GM21526 (cell line): ENCODE measurements around the gene ZNF365.
"Not testable (repeated sequence)": the region's sequence is repeated elsewhere in the genome, so short reads cannot be mapped to it uniquely, and the experiment has no call there.

Experiments used
- ATAC-seq: cut with Tn5 transposase; IDR thresholded peaks from one replicate; pipeline ENCODE4 v1.9.1; 2021; ENCODE audit warnings: moderate library complexity; ENCODE audit not compliant: unreplicated experiment, low FRiP score

Gene ZNF365

GRCh38 chr10:62377026-62377415 is 2.9 kb downstream of the ZNF365 start:
- ATAC-seq = no peak

- ATAC-seq = no peak
These were observed 3.8 kb downstream of the ZNF365 start for GRCh38 chr10:62377966-62378365.

- ATAC-seq = not testable (repeated sequence)
These were observed 4.7 kb downstream of the ZNF365 start for GRCh38 chr10:62378877-62379276.

GRCh38 chr10:62379394-62379793 is 5.2 kb downstream of the ZNF365 start:
- no peak for ATAC-seq

- no peak for ATAC-seq
These were observed 5.8 kb downstream of the ZNF365 start for GRCh38 chr10:62380016-62380415.

GRCh38 chr10:62381385-62382102 is 7.4 kb downstream of the ZNF365 start:
- ATAC-seq = no peak

- ATAC-seq = no peak
These were observed 8.7 kb downstream of the ZNF365 start for GRCh38 chr10:62382831-62383230.

- ATAC-seq = no peak
These were observed 9.9 kb downstream of the ZNF365 start for GRCh38 chr10:62384057-62384446.

- ATAC-seq = no peak
These were observed 10.4 kb downstream of the ZNF365 start for GRCh38 chr10:62384447-62385081.

- no peak for ATAC-seq
These were observed 12.5 kb downstream of the ZNF365 start for GRCh38 chr10:62386356-62387320.

- no peak for ATAC-seq
These were observed 14.2 kb downstream of the ZNF365 start for GRCh38 chr10:62388328-62388727.

GRCh38 chr10:62390497-62391176 is 16.5 kb downstream of the ZNF365 start:
- no peak for ATAC-seq

GRCh38 chr10:62393237-62393636 is 19.1 kb downstream of the ZNF365 start:
- ATAC-seq = no peak

- no peak for ATAC-seq
These were observed 20.4 kb downstream of the ZNF365 start for GRCh38 chr10:62394556-62395018.

- ATAC-seq = no peak
These were observed 21.7 kb downstream of the ZNF365 start for GRCh38 chr10:62395892-62396291.

GRCh38 chr10:62396864-62397263 is 22.7 kb downstream of the ZNF365 start:
- ATAC-seq = no peak

GRCh38 chr10:62399211-62399610 is 25.0 kb downstream of the ZNF365 start:
- ATAC-seq = no peak

GRCh38 chr10:62402508-62402907 is 28.3 kb downstream of the ZNF365 start:
- ATAC-seq = no peak

GRCh38 chr10:62410528-62410927 is 36.4 kb downstream of the ZNF365 start:
- ATAC-seq = not testable (repeated sequence)

- ATAC-seq = not testable (repeated sequence)
These were observed 36.8 kb downstream of the ZNF365 start for GRCh38 chr10:62410934-62411333.
